Measurements from ENCODE around the gene C1orf159.

GRCh38 chr1:1069056-1069710, 46.7 kb downstream of the C1orf159 start:
- TF ChIP-seq CTCF (IDR thresholded peaks at IDR 0.05; ENCODE audit: poor library complexity, severe bottlenecking) (no peak), POLR2AphosphoS5 (IDR thresholded peaks at IDR 0.05) (peak; percentile 77), EZH2 (IDR thresholded peaks at IDR 0.05; ENCODE audit: borderline replicate concordance, insufficient read depth, low read length, poor library complexity, severe bottlenecking) (no peak), TAF1 (IDR thresholded peaks at IDR 0.05; ENCODE audit: low read depth) (peak; percentile 28), REST (IDR thresholded peaks at IDR 0.05; ENCODE audit: borderline replicate concordance) (peak; percentile 38), MXI1 (conservative IDR thresholded peaks at IDR 0.05; ENCODE audit: poor library complexity, severe bottlenecking) (peak; percentile 59)

All from neural cell (in vitro differentiated cells).